ENCODE data around the gene HNF1B.

- TF ChIP-seq, protein P1, sequence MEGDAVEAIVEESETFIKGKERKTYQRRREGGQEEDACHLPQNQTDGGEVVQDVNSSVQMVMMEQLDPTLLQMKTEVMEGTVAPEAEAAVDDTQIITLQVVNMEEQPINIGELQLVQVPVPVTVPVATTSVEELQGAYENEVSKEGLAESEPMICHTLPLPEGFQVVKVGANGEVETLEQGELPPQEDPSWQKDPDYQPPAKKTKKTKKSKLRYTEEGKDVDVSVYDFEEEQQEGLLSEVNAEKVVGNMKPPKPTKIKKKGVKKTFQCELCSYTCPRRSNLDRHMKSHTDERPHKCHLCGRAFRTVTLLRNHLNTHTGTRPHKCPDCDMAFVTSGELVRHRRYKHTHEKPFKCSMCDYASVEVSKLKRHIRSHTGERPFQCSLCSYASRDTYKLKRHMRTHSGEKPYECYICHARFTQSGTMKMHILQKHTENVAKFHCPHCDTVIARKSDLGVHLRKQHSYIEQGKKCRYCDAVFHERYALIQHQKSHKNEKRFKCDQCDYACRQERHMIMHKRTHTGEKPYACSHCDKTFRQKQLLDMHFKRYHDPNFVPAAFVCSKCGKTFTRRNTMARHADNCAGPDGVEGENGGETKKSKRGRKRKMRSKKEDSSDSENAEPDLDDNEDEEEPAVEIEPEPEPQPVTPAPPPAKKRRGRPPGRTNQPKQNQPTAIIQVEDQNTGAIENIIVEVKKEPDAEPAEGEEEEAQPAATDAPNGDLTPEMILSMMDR (conservative IDR thresholded peaks at IDR 0.05; ENCODE audit: low read length) = no peak
- TF ChIP-seq EZH2phosphoT487 (IDR thresholded peaks at IDR 0.05; ENCODE audit: borderline replicate concordance, low read depth, low read length) = no peak
Measured at GRCh38 chr17:37698132-37698910, 46.5 kb downstream of the HNF1B start.
